Measurements from ENCODE around the gene TEX54. TPM values are rescaled to one million over a fixed set of nuclear protein-coding genes. Genes with fewer than 3 reads are reported as not detected.

Gene TEX54
- total and polyA plus RNA-seq, 11 donors, result not detected

GRCh38 chr11:62854825-62855570, 22.4 kb upstream of the TEX54 start:
- Histone ChIP-seq H3K9me3 (no peaks in the 10 kb centered on the region), H3K4me3 (peak overlapping the region; percentile 61 to 94 (median 76)), H3K27ac (peak overlapping the region in 11 of 12 donors; percentile 66 to 88 (median 81)), H3K4me1 (peaks cover 5 to 54% (median 25%) of the 10 kb centered on the region in 12 donors), H3K27me3 (no peaks in the 10 kb centered on the region), H3K36me3 (peaks cover 3 to 37% (median 32%) of the 10 kb centered on the region in 9 donors)
- 3 to 6% (median 4%) methylated on average over 11 to 15 of the region's 15 CpGs for WGBS, 4 donors
- peak in 1 of 4 donors; percentile 5 for ATAC-seq
- TF ChIP-seq POLR2A (IDR thresholded peaks at IDR 0.05) (no peak), CTCF (IDR thresholded peaks at IDR 0.05) (no peak)
- intact Hi-C loops (cut with DNase I), result loop anchor here in 3 of 10 donors (10.0 kb wide), 2 partner anchors 130 to 460 kb away; partner anchors contain the start of genes HNRNPUL2 (in 1 of the 3) and TTC9C (in 1 of the 3)
- DNase-seq, result no peak

GRCh38 chr11:62854013-62854824, 21.6 kb upstream of the TEX54 start:
- TF ChIP-seq CTCF (IDR thresholded peaks at IDR 0.05) (no peak), POLR2A (IDR thresholded peaks at IDR 0.05) (no peak)
- WGBS, 4 donors, result 13 to 23% (median 19%) methylated on average over 8 of the region's 8 CpGs
- Histone ChIP-seq H3K27ac (peak overlapping the region in 6 of 12 donors; percentile 33 to 88 (median 84)), H3K27me3 (no peaks in the 10 kb centered on the region), H3K9me3 (no peaks in the 10 kb centered on the region), H3K4me1 (peaks cover 5 to 54% (median 25%) of the 10 kb centered on the region in 12 donors), H3K36me3 (peaks cover 3 to 37% (median 32%) of the 10 kb centered on the region in 9 donors), H3K4me3 (peak overlapping the region; percentile 61 to 94 (median 76))
- intact Hi-C loops (cut with DNase I), result loop anchor here in 3 of 10 donors (10.0 kb wide), 2 partner anchors 129 to 459 kb away; partner anchors contain the start of genes HNRNPUL2 (in 1 of the 3) and TTC9C (in 1 of the 3)
- no peak for DNase-seq
- no peak for ATAC-seq

GRCh38 chr11:62853279-62853965, 20.8 kb upstream of the TEX54 start:
- intact Hi-C loops (cut with DNase I), result loop anchor here in 3 of 10 donors (10.0 kb wide), 2 partner anchors 129 to 459 kb away; partner anchors contain the start of genes HNRNPUL2 (in 1 of the 3) and TTC9C (in 1 of the 3)
- peak overlapping the region in 7 of 12 donors; percentile 7 to 94 (median 77) for H3K4me3 ChIP-seq
- H3K9me3 ChIP-seq, result no peaks in the 10 kb centered on the region
- TF ChIP-seq CTCF (IDR thresholded peaks at IDR 0.05), result no peak
- no peak for TF ChIP-seq POLR2A (IDR thresholded peaks at IDR 0.05)
- ATAC-seq (no peak), DNase-seq (no peak)
- H3K4me1 ChIP-seq, result peaks cover 5 to 54% (median 25%) of the 10 kb centered on the region in 12 donors
- WGBS, 4 donors, result 59 to 70% (median 64%) methylated on average over 7 of the region's 7 CpGs
- H3K36me3 ChIP-seq, result peaks cover 3 to 37% (median 32%) of the 10 kb centered on the region in 9 donors
- H3K27ac ChIP-seq, result peak overlapping the region in 1 of 12 donors; percentile 87
- no peaks in the 10 kb centered on the region for H3K27me3 ChIP-seq
